Endothelial cell of umbilical vein (primary cell): Measurements from ENCODE around the gene MSL1. TPM values are rescaled to one million over a fixed set of nuclear protein-coding genes. Genes with fewer than 3 reads are reported as not detected.

Experiments used
- BruUV-seq: library from RNA; stranded (reverse); fragments of 400-500 nt; replicated peaks from 2 replicates; lab custom pipeline; 2021; lab: Mats Ljungman, UMichigan
- CTCF ChIA-PET: fragments of 300-600, 350-600 bp; sonication (Branson Sonifier 250); formaldehyde crosslinking; loops from one replicate; lab custom pipeline; 2021; ENCODE audit warnings: antibody characterized with exemption, inconsistent platforms; lab: Charles Lee
- POLR2A ChIA-PET: fragments of 300-600, 350-600 bp; sonication (Branson Sonifier 250); formaldehyde crosslinking; loops from one replicate; lab custom pipeline; 2021; ENCODE audit warnings: antibody characterized with exemption, inconsistent platforms; lab: Charles Lee
- DNase-seq: peaks from one replicate; pipeline ENCODE4 v3.0.0-alpha.2; 2011; ENCODE audit warnings: low read depth, low spot score
- FAIRE-seq: peaks from 2 replicates; lab custom pipeline; 2011; peaks lifted over from hg19 to GRCh38; lab: Jason Lieb, UNC
- H2AFZ ChIP-seq: 2 replicates; pipeline ENCODE4 v1.6.0; 2012; ENCODE audit warnings: low read depth, low read length, control low read depth, inconsistent platforms
- H3K27ac ChIP-seq: 2 replicates; pipeline ENCODE4 v1.5.1; 2011; ENCODE audit warnings: low read depth, mild to moderate bottlenecking, control low read depth, low read length, moderate library complexity; ENCODE audit not compliant: insufficient read depth
- H3K27me3 ChIP-seq, 2 experiments: 2 replicates each; pipeline versions ENCODE4 v1.6.0 to v1.6.1; 2011; ENCODE audit warnings: low read length in 2 of 2, mixed read lengths in 1 of 2; ENCODE audit not compliant: control insufficient read depth in 2 of 2, insufficient read depth in 2 of 2
- H3K36me3 ChIP-seq, 2 experiments: 2 replicates in 1 of 2; 3 replicates in 1 of 2; pipeline ENCODE4 v1.5.1; 2011; ENCODE audit warnings: low read length in 2 of 2, mild to moderate bottlenecking in 1 of 2, moderate library complexity in 1 of 2; ENCODE audit not compliant: control insufficient read depth in 2 of 2, insufficient read depth in 2 of 2; ENCODE audit errors: extremely low read depth in 1 of 2
- H3K4me1 ChIP-seq: 3 replicates; pipeline ENCODE4 v1.5.1; 2011; ENCODE audit warnings: mild to moderate bottlenecking, low read length; ENCODE audit not compliant: control insufficient read depth, insufficient read depth; ENCODE audit errors: extremely low read depth
- H3K4me2 ChIP-seq: 2 replicates; pipeline ENCODE4 v1.6.1; 2011; ENCODE audit warnings: low read length, control low read depth, mixed read lengths; ENCODE audit not compliant: insufficient read depth
- H3K4me3 ChIP-seq, 3 experiments: fragments of 200-600 bp in 1 of 3; sonication (generic), shearing (Covaris generic) in 1 of 3; replicated peaks in 1 of 3; 2 replicates each; pipeline ENCODE4 v1.5.1; 2011 to 2016; ENCODE audit warnings: control low read depth in 3 of 3, low read length in 3 of 3, mild to moderate bottlenecking in 2 of 3, inconsistent platforms in 1 of 3, low read depth in 1 of 3, moderate library complexity in 1 of 3; ENCODE audit not compliant: insufficient read depth in 1 of 3
- H3K79me2 ChIP-seq: 2 replicates; pipeline ENCODE4 v1.6.0; 2012; ENCODE audit warnings: low read length, inconsistent platforms; ENCODE audit not compliant: control insufficient read depth, insufficient read depth
- H3K9ac ChIP-seq: replicated peaks from 2 replicates; pipeline ENCODE3; 2011; ENCODE audit warnings: low read length, control low read depth; ENCODE audit not compliant: insufficient read depth; ENCODE audit errors: extremely low read depth
- H3K9me1 ChIP-seq: replicated peaks from 3 replicates; pipeline ENCODE4 v1.6.0; 2011; ENCODE audit warnings: mild to moderate bottlenecking, low read length; ENCODE audit not compliant: control insufficient read depth, insufficient read depth; ENCODE audit errors: extremely low read depth
- H3K9me3 ChIP-seq: replicated peaks from 2 replicates; pipeline ENCODE4 v1.5.1; 2012; ENCODE audit warnings: low read length, inconsistent platforms; ENCODE audit not compliant: control insufficient read depth, insufficient read depth
- H4K20me1 ChIP-seq: replicated peaks from 2 replicates; pipeline ENCODE3; 2011; ENCODE audit warnings: mild to moderate bottlenecking, low read length; ENCODE audit not compliant: control insufficient read depth, insufficient read depth; ENCODE audit errors: extremely low read depth
- CTCF ChIP-seq, 2 donors: IDR thresholded peaks; 1 replicate in 1 of 2; 2 replicates in 1 of 2; pipeline ENCODE4 v1.5.1; 2011; ENCODE audit warnings: low read length in 2 of 2, mild to moderate bottlenecking in 2 of 2, moderate library complexity in 2 of 2, control low read depth in 1 of 2, inconsistent platforms in 1 of 2, low read depth in 1 of 2; ENCODE audit not compliant: insufficient read depth in 1 of 2; ENCODE audit errors: extremely low read depth in 1 of 2
- EZH2 ChIP-seq: IDR thresholded peaks from 2 replicates; pipeline ENCODE4 v1.6.1; 2012; ENCODE audit warnings: borderline replicate concordance, low read depth, mild to moderate bottlenecking, moderate library complexity, low read length, inconsistent platforms; ENCODE audit not compliant: severe bottlenecking
- FOS ChIP-seq: IDR thresholded peaks from 2 replicates; pipeline ENCODE4 v1.6.1; 2011; ENCODE audit warnings: mild to moderate bottlenecking, low read length, moderate library complexity, borderline replicate concordance; ENCODE audit not compliant: insufficient read depth
- GATA2 ChIP-seq: IDR thresholded peaks from 2 replicates; pipeline ENCODE4 v1.7.0; 2011; ENCODE audit warnings: low read depth, mild to moderate bottlenecking, moderate library complexity, mixed read lengths, low read length; ENCODE audit not compliant: insufficient read length, insufficient read depth
- JUN ChIP-seq: IDR thresholded peaks from 2 replicates; pipeline ENCODE4 v1.6.1; 2011; ENCODE audit warnings: borderline replicate concordance, low read depth; ENCODE audit not compliant: insufficient read length, insufficient read depth
- MAX ChIP-seq: IDR thresholded peaks from 2 replicates; pipeline ENCODE4 v1.6.1; 2011; ENCODE audit not compliant: insufficient read depth, insufficient read length
- MYC ChIP-seq: IDR thresholded peaks from one replicate; pipeline ENCODE4 v1.6.1; 2011; ENCODE audit warnings: mild to moderate bottlenecking, low read depth, low read length
- POLR2A ChIP-seq: IDR thresholded peaks from 2 replicates; pipeline ENCODE4 v1.6.1; 2012; ENCODE audit warnings: low read depth, mild to moderate bottlenecking, control low read depth, low read length
- POLR2AphosphoS5 ChIP-seq: IDR thresholded peaks from 2 replicates; pipeline ENCODE4 v1.6.1; 2012; ENCODE audit warnings: low read depth, mild to moderate bottlenecking, control low read depth, low read length, moderate library complexity; ENCODE audit not compliant: insufficient read depth
- dilution Hi-C: fragments of 300-500 bp; cut with MboI; formaldehyde crosslinking; loops from one replicate; pipeline ENCODE4 v1.15.0; 2019; ENCODE audit warnings: low sequenced_read_pairs; ENCODE audit not compliant: extremely low pct_ligation_motif_present
- intact Hi-C: fragments of 100-400 bp; cut with micrococcal nuclease; formaldehyde crosslinking; loops from one replicate; pipeline ENCODE4 v1.10.0; 2022
- polyA plus RNA-seq, 4 experiments: library from polyadenylated mRNA; depleted of rRNA in 3 of 4; stranded (reverse) in 3 of 4; unstranded in 1 of 4; fragments of >200 nt; gene quantifications; 2 replicates each; pipeline versions ENCODE4 v1.2.1 to v1.2.3, GENCODE V29; 2011 to 2012; ENCODE audit warnings: missing spikeins in 1 of 4
- total RNA-seq: library from RNA; stranded (reverse); gene quantifications from 2 replicates; pipeline ENCODE4 v1.2.3, GENCODE V29; 2021

The MSL1 gene
- total and polyA plus RNA-seq, 2 donors (not counting 3 experiments of a cell fraction or from before 2014, with no cell fraction given), result 30.9 to 95.0 TPM

- Histone ChIP-seq H4K20me1 (peaks cover 5% of the 10 kb centered on the region), H2AFZ (no peak overlapping the region), H3K27ac (peak overlapping the region; percentile 29), H3K9me1 (no peaks in the 10 kb centered on the region), H3K79me2 (peaks cover 10% of the 10 kb centered on the region), H3K4me1 (peaks cover 17% of the 10 kb centered on the region), H3K9ac (no peak overlapping the region), H3K4me2 (peak overlapping the region; percentile 42), H3K9me3 (no peaks in the 10 kb centered on the region), H3K27me3 (no peaks in the 10 kb centered on the region), H3K4me3 (peak overlapping the region in 1 of 3 experiments; percentile 2), H3K36me3 (peaks cover 41 to 44% of the 10 kb centered on the region in 2 experiments)
- ChIA-PET CTCF (interaction anchor here (0.5 to 2.1 kb wide), 6 partner anchors 11 to 1788 kb away, joined by 3 to 17 read pairs (median 4); partner anchors contain the start of genes MED24 and MSL1), POLR2A (interaction anchor here (1.2 kb wide), 1 partner anchor 12 kb away, joined by 3 read pairs; no protein-coding TSS in a partner anchor)
- dilution Hi-C loops (no loop called here), intact Hi-C loops (no loop called here)
- DNase-seq, result peak; percentile 47
- TF ChIP-seq POLR2AphosphoS5 (peak; percentile 48), MYC (no peak), POLR2A (no peak), CTCF (IDR thresholded peaks at IDR 0.05; ENCODE audit: extremely low read depth in 1 of 2, insufficient read depth in 1 of 2, low read depth in 1 of 2, low read length in 2 of 2) (no peak), GATA2 (peak; percentile 61)
- FAIRE-seq, result peak; percentile 79
- BruUV-seq, result no TSS peak
Observed at GRCh38 chr17:40134184-40134583, 12.4 kb downstream of the MSL1 start.

GRCh38 chr17:40135817-40136216 lies 14.0 kb downstream of the MSL1 start:
- H3K36me3 ChIP-seq, result peaks cover 26 to 32% of the 10 kb centered on the region in 2 experiments
- no peak for FAIRE-seq
- no peaks in the 10 kb centered on the region for H4K20me1 ChIP-seq
- peaks cover 22% of the 10 kb centered on the region for H3K4me1 ChIP-seq
- no peak for DNase-seq
- no peak overlapping the region for H2AFZ ChIP-seq
- H3K9ac ChIP-seq, result no peak overlapping the region
- H3K9me3 ChIP-seq, result no peaks in the 10 kb centered on the region
- H3K27ac ChIP-seq, result no peak overlapping the region
- ChIA-PET CTCF (interaction anchor here (1.0 kb wide), 2 partner anchors 18 to 21 kb away, joined by 3 read pairs; no protein-coding TSS in a partner anchor), POLR2A (no interaction called here)
- H3K27me3 ChIP-seq, result no peaks in the 10 kb centered on the region
- TF ChIP-seq JUN (no peak), POLR2A (no peak), GATA2 (no peak), MAX (no peak), EZH2 (no peak), FOS (no peak), MYC (no peak), POLR2AphosphoS5 (no peak), CTCF (IDR thresholded peaks at IDR 0.05; ENCODE audit: extremely low read depth in 1 of 2, insufficient read depth in 1 of 2, low read depth in 1 of 2, low read length in 2 of 2) (no peak)
- dilution Hi-C loops (no loop called here), intact Hi-C loops (no loop called here)
- peaks cover 1% of the 10 kb centered on the region for H3K79me2 ChIP-seq
- no TSS peak for BruUV-seq
- no peak overlapping the region for H3K4me3 ChIP-seq
- no peaks in the 10 kb centered on the region for H3K9me1 ChIP-seq
- no peak overlapping the region for H3K4me2 ChIP-seq
